HTERT RPE-1 (cell line): ENCODE data around the gene PANK4.

ENCODE experiments used
- in situ Hi-C: fragments of 300-500 bp; cut with MboI; formaldehyde crosslinking; loops from 4 replicates; pipeline ENCODE4 v1.14.3; 2020; ENCODE audit warnings: low sequenced_read_pairs

The PANK4 gene

DNA sequence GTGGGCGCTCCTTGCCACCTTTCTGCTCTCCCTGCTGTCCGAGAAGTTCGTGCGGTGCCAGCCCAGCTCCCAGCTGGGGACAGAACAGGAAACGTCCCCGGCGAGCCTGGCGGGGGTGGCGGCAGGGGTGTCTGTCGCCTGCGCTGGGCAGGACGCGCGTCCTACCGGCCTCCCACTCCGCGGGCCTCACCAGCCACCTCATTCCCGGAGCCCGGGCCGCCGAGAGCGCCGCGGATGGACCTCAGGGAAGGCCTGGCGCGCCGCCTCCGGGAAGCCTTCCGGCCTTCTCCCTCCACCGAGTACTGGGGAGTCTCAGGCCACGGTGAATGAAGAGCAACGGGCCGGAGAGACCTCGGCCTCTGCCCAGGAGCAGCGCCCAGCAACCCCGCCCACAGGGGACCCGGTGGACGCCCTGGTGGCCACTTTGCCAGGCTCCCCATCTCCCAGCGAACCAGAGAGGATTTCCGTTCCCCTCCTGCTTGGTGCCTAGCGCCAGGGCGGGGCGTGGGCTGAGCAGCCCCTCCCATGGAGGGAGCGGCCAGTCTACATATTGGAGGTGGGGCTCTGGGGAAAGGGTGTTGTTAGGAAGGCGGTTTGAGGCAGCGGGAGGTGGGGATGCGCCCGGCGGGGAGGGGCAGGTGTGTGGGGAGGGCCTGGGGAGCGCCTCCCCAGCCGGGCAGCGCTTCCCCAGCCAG, 20.3 kb upstream of the PANK4 start:
- in situ Hi-C loops, result no loop called here

- in situ Hi-C loops, result no loop called here
These were observed 19.5 kb upstream of the PANK4 start for GRCh38 chr1:2545754-2546514.

DNA sequence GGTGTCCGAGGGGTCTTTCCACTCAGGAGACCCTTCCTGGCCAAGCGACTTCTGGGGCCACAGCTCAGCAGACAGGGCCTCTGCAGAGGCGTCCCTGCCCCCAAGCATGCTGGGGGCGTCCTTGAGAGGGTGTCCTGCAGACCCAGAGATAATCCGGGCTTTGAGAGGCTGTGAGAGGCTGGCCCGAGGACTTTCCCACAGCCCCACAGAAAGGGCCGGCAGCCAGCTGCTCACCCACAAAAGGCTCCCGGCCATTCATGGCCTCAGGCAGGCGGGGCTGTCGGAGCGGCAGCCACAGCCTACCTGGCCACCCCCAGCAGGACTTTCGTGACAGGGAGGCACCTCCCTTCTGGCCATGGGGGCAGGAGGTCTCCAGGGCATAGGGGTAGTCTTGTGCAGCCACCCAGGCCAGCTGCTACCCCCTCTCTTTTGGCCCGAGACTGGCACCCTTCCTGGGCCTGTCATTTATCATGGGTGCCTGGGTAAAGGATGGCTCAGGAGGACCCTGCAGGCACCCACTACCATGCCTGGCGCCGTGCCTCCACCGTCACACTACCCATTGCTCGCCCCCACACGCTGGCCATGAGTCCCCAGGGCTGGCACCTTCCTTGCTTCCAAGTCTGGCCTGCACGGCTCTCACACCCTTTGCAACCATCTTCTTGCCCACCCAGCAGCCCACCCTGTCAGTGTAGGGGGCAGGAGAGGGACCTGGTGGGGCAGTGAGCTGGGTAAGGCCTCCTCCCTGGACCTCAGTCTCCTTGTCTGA, 18.7 kb upstream of the PANK4 start:
- in situ Hi-C loops, result no loop called here

- in situ Hi-C loops, result no loop called here
These were observed 17.9 kb upstream of the PANK4 start for GRCh38 chr1:2544093-2544874.

DNA sequence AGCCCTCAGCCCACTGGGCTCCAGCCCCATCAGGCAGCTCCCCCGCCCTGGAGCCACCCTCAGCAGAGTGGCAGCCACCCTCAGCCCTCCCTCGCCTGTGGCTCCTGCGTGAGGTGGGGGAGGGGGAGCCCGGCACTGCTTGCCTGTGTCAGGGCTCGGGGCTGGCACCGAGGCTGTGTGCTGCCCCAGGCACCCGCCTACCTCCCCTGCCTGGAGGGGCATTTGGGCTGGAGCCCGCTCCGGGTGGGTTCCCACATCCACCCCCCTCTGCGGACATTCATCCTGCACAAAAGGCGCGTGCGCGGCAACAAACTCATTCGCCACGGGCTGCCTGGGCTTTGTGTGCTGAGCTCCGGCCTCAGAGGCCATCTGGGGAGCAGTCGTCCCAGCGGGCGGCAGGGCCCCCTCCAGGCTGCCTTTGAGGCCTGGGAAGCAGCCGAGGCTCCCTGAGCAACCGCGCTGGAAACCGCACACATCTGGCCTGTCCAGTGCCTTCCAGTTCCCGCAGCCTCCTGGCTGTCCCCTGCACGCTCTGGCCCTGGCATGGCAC, 17.2 kb upstream of the PANK4 start:
- in situ Hi-C loops, result no loop called here

DNA sequence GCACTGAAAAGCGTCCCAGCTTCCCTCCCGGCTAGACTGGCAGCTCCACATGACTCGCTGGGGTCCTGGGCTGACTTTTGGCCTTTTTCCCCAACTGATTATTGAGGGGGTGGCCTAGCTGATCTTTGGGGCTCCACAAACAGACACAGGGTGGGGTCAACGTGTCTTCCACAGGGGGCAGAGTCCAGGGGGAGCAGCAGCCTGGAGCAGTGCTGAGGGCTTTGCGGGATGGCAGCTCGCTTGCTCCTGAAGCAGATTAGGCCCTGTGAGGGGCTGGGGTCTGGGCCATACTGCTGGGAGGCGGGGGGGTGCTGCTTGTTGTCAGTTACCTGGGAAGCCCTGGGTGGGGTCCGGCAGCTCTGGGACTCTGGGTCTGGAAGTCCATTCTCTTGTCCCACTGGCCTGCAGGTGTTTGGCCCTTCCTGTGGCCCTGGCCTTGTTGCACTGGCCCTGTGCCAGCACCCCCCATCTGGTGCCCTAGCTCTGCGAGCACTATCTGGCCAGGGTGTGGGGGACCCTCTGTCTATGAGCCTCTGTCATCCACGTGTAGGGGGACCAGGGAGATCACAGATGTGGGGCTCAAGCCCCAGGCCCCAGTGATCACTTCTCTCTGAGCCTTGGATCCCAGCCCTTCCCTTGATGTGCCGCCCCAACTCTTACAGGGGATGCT, 16.0 kb upstream of the PANK4 start:
- in situ Hi-C loops, result no loop called here

GRCh38 chr1:2541619-2542245, 15.3 kb upstream of the PANK4 start:
- in situ Hi-C loops, result no loop called here

- in situ Hi-C loops, result no loop called here
These were observed 14.6 kb upstream of the PANK4 start for GRCh38 chr1:2540816-2541492.

DNA sequence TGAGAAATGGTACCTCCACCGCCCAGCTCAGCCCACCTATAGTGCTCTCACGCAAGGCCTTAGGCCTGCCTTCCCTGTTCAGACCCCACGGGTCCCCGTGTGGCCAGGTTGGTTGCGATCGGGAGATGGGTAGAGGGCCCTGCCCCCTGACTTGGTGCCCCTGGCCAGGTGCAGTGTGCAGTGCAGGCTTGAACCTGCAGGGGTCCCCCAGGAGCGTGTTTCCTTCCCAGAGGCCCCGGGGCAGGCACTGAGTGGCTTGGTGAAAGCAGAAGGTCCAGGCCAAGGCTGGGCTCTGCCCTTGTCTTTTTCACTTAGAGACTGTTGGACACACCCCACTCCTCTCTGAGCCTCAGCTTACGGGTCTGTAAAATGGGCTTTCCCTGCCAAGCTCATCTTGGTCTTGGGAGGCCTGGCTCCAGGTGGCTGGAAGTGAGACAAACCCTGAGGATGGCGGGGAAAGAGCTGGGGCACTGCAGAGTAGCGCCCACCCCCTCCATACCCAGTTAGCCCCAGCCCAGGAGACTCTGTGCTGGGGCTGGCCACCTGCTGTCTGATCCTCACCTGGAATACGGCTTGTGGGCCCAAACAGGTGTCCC, 13.0 kb upstream of the PANK4 start:
- in situ Hi-C loops, result no loop called here

DNA sequence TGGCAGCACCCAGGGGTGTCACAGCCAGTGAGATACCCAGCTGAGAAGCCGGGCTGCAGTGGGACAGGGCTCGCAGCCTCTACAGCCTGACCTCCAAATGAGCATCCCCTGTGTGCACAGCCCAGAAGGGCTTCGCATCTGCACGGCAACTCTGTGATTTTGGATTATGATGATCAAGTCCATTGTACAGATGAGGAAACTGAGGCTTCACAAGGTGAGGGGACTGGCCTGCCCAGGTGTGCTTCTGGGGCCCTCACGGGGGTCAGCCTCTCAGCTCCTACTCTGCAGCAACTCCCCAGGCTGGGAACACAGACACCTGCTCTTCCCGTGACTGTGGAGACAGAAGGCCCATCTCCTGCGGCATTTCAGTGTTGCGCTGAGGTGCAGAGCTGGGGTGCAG, 12.5 kb upstream of the PANK4 start:
- in situ Hi-C loops, result no loop called here

GRCh38 chr1:2538376-2538775, 12.0 kb upstream of the PANK4 start:
- in situ Hi-C loops, result no loop called here

GRCh38 chr1:2537784-2538115, 11.4 kb upstream of the PANK4 start:
- in situ Hi-C loops, result no loop called here

- in situ Hi-C loops, result no loop called here
These were observed 9.6 kb upstream of the PANK4 start for GRCh38 chr1:2535981-2536380.

DNA sequence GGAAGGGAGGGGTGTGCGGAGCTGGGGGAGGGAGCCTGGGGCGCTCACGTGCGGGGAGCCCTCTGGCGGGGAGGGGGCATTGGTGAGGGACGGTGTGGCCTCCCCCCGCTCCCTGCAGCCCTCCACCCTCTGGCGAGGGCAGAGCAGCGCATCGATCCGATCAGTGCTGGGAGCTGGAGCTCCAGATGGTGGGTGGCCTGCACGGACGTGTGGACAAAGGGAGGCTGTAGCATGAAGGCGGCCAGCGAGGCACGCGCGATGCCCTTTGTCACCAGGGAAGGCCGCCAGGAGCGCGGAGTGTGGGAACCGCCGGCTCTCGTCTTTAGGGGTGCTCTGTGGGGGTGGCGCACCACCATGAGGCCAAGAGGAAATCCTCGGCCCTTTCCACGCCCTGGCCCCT, 9.1 kb upstream of the PANK4 start:
- in situ Hi-C loops, result no loop called here

- in situ Hi-C loops, result no loop called here
These were observed 8.5 kb upstream of the PANK4 start for GRCh38 chr1:2534687-2535441.

DNA sequence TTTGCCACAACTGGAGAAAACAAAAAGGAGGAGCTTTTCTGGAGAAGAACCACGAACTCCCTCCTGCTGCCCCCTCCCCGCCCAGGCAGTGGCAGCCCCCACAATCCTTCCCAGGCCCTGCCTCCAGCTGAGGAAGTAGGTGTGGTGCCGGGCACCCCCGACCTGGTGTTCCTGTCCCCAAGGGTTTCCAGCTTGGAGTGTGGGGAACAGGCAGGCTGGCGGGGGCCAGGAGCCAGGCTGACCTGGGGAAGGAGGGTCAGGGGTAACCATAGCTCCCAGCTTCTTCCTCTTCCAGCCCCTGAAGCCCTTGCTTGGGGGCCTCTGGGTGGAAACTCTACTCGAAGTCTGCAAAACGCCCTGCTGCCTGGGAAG, 7.9 kb upstream of the PANK4 start:
- in situ Hi-C loops, result no loop called here

DNA sequence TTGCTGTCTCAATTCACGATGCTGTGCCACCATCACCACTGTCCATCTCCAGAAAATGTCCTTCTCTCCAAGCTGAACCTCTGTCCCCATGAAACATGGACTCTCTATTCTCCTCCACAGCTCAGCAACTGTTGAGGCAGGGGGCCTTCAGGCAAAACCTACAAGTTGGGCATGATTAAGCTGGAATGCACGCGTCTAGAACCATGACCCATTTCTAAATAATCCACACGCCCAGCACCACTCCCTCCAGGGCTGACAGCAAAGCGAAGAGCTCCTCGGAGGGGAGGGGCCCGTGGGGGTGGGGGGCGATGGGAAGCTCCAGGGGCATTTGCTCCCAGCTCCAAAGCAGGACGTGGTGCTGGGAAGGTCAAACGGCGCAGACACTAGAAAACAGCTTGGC, 7.0 kb upstream of the PANK4 start:
- in situ Hi-C loops, result no loop called here

DNA sequence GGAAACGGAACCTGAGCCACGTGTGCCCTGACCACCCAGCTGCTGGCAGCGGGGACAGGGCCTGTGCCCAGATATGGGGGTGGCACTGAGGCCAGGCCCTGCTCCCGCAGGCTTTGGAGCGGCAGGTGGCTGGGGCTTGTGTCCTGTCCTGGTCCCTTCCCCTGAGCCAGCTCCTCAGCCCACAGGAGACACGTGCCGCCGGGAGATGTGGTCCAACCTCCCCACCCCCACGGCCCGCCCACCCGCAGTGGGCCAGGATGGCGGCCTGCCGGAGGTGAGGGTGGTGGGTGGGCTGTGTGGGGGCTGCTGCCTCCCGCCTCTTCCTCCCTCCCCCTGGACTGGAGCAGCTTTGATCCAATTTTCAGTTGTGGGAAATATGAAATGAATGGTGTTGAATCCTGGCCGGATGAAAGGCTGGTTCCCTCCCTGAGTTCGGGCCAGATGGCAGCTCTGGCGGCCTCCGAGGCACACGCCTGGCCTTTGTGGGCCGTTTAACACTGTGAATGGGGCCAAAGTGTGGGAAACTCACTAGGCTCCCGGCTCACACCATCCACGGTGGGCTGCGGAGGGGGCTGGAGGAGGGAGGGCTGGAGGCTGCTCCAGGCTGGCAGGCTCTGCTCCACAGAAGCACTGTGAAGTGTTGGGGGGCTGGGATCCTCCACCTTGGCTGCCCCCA, 6.2 kb upstream of the PANK4 start:
- in situ Hi-C loops, result no loop called here
